HFF-Myc (cell line): ENCODE measurements around the gene SHQ1.

Source experiments
- DNase-seq: peaks from one replicate; pipeline ENCODE4 v3.0.0-alpha.2; 2011; ENCODE audit warnings: low read depth; ENCODE audit errors: extremely low read depth
- H3K4me3 ChIP-seq: replicated peaks from 2 replicates; pipeline ENCODE4 v1.5.1; 2011; ENCODE audit warnings: low read depth, mild to moderate bottlenecking, control low read depth, low read length
- CTCF ChIP-seq: IDR thresholded peaks from 2 replicates; pipeline ENCODE4 v1.5.1; 2012; ENCODE audit warnings: mild to moderate bottlenecking, low read depth, low read length, control low read depth; ENCODE audit errors: missing control alignments

SHQ1 gene

GRCh38 chr3:72847282-72847681 lies 963 bp downstream of the SHQ1 start:
- no peak for DNase-seq
- peak overlapping the region; percentile 98 for H3K4me3 ChIP-seq
- no peak for TF ChIP-seq CTCF

- no peak for DNase-seq
- no peak for TF ChIP-seq CTCF
- peak overlapping the region; percentile 98; the same call in 1 of the 2 replicates for H3K4me3 ChIP-seq
These were observed 2.1 kb downstream of the SHQ1 start for GRCh38 chr3:72846166-72846565.

- H3K4me3 ChIP-seq: no peak overlapping the region
- TF ChIP-seq CTCF: no peak
- no peak for DNase-seq
These were observed 3.7 kb downstream of the SHQ1 start for GRCh38 chr3:72844436-72844993.

- TF ChIP-seq CTCF: no peak
- H3K4me3 ChIP-seq: no peak overlapping the region
- no peak for DNase-seq
These were observed 9.2 kb downstream of the SHQ1 start for GRCh38 chr3:72839057-72839456.

GRCh38 chr3:72836923-72837322 lies 11.3 kb downstream of the SHQ1 start:
- no peak for TF ChIP-seq CTCF
- DNase-seq: no peak
- no peak overlapping the region for H3K4me3 ChIP-seq

- no peak for TF ChIP-seq CTCF
- no peak for DNase-seq
- no peak overlapping the region for H3K4me3 ChIP-seq
These were observed 11.8 kb downstream of the SHQ1 start for GRCh38 chr3:72836416-72836815.
